PFSK-1 (cell line): ENCODE results near the gene USP24.

ENCODE experiments used
- FOXP2 ChIP-seq: optimal IDR thresholded peaks from 2 replicates; pipeline ENCODE3; 2011; ENCODE audit warnings: borderline replicate concordance, control low read depth, inconsistent platforms; ENCODE audit not compliant: insufficient read depth; ENCODE audit errors: extremely low read length, extremely low read depth
- POLR2AphosphoS5 ChIP-seq: IDR thresholded peaks from 2 replicates; pipeline ENCODE4 v1.6.1; 2012; ENCODE audit warnings: low read depth, mild to moderate bottlenecking, control low read depth, low read length, moderate library complexity
- REST ChIP-seq, 2 experiments: IDR thresholded peaks; 2 replicates each; pipeline versions ENCODE4 v1.6.1 to v1.8.0; 2011 to 2012; ENCODE audit warnings: low read depth in 2 of 2, low read length in 2 of 2, control low read depth in 1 of 2, inconsistent platforms in 1 of 2, mild to moderate bottlenecking in 1 of 2, moderate library complexity in 1 of 2; ENCODE audit not compliant: insufficient read depth in 1 of 2
- SIN3A ChIP-seq: IDR thresholded peaks from 2 replicates; pipeline ENCODE4 v1.6.1; 2012; ENCODE audit warnings: mild to moderate bottlenecking, low read length, moderate library complexity, borderline replicate concordance; ENCODE audit not compliant: insufficient read depth
- TAF1 ChIP-seq: IDR thresholded peaks from 2 replicates; pipeline ENCODE4 v1.6.1; 2012; ENCODE audit warnings: low read length, control low read depth, borderline replicate concordance; ENCODE audit not compliant: insufficient read depth

The USP24 gene

DNA sequence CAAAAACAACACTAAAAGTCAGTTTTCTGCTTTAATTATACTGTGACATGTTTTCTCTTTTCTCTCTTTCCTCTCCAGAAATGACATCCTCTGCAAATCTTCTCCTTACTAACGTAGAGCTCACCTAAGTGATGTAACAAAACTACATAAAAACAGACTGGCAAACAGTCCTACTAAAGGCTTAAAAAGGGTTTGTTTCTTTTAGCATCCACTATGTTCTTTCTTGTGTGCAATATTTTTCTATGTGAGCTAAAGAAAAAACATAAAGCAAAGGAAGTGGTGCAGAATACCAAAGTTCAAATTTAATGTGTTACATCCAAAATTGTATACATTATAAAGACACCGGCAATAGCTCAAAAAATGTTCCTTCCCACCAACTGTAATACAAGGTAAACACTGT, 14.5 kb downstream of the USP24 start:
- TF ChIP-seq POLR2AphosphoS5 (no peak), TAF1 (no peak), SIN3A (no peak), FOXP2 (no peak), REST (IDR thresholded peaks at IDR 0.05; ENCODE audit: insufficient read depth in 1 of 2, low read depth in 2 of 2, low read length in 2 of 2) (no peak)

- TF ChIP-seq SIN3A (no peak), TAF1 (no peak), REST (IDR thresholded peaks at IDR 0.05; ENCODE audit: insufficient read depth in 1 of 2, low read depth in 2 of 2, low read length in 2 of 2) (no peak), FOXP2 (no peak), POLR2AphosphoS5 (no peak)
Measured at GRCh38 chr1:55198044-55198443, 17.1 kb downstream of the USP24 start.

DNA sequence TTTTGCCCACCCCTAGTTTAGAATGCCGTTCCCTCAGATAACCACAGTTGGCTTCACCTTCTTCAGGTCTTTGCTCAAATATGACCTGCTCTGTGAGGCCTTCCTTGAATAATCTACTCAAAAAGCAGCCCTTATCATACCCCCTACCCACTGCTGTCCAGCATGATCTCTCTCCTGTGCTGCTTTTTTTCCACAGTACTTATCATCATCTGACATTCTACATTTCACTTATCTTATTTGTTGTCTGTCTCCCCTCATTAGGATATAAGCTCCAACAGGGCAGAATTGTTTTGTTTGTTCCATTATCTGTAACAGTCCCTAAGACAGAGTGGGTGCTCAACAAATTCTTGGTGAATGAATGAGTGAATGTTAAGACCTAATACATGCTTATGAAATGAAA, 18.1 kb downstream of the USP24 start:
- TF ChIP-seq SIN3A (no peak), FOXP2 (no peak), POLR2AphosphoS5 (no peak), REST (IDR thresholded peaks at IDR 0.05; ENCODE audit: insufficient read depth in 1 of 2, low read depth in 2 of 2, low read length in 2 of 2) (no peak), TAF1 (no peak)

DNA sequence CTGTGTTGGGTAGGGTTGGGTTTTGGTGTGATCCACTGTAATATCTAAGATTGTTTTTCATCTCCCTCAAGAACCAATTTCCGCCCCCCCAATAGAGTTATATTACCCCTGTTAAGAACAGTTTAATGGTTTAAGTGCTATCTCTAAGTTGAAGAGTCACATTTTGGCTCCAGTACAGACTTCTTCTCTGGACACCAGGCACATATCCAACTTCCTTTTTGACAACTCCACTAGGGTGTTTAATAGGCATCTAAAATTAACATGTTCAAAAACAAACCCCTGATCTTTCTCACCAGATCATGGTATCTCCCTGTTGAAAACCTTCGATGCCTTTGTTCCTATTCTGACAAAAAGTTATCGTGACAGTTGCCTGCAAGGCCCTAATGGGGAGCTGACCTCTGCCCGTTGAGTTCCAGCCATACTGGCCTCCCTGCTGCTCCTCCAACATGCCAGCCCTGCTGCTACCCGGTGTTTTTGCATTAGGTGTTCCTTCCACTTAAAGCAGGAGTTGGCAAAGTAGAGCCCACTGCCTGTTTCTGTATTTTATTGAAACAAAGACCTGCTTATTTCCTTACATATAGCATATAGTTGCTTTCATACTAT, 18.6 kb downstream of the USP24 start:
- no peak for TF ChIP-seq FOXP2
- no peak for TF ChIP-seq REST (IDR thresholded peaks at IDR 0.05; ENCODE audit: insufficient read depth in 1 of 2, low read depth in 2 of 2, low read length in 2 of 2)
- no peak for TF ChIP-seq SIN3A
- no peak for TF ChIP-seq POLR2AphosphoS5

DNA sequence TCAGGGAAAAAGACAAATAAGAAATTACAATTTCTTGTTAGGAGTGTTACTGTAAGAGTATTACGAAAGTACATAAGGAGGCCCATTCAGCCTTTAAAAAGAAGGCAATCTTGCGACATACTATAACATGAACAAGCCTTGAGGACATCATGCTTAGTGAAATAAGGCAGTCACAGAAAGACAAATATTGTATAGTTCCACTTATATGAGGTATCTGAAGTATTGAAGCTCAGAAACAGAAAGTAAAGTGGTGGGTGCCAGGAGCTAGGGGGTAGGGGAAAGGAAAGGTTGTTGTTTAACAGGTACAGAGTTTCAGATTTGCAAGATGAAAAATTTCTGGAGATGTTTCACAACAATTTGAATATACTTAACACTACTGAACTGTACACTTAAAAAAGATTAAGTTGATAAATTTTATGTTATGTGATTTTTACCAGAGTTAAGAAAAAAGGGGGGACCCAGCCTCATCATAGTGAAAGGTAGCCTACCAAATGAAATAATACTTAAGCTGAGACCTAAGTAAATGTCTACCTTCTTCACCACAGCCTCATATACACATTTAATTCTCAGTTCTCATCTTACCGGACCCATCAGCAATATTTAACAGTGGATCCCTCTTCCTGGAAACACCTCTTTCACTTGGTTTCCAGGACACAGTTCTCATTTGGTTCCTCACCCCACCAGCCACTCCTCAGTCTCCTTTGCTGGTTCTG, 19.5 kb downstream of the USP24 start:
- TF ChIP-seq POLR2AphosphoS5 (no peak), TAF1 (no peak), FOXP2 (no peak), REST (IDR thresholded peaks at IDR 0.05; ENCODE audit: insufficient read depth in 1 of 2, low read depth in 2 of 2, low read length in 2 of 2) (no peak), SIN3A (no peak)
